ENCODE results near the gene CCDC187.

GRCh38 chr9:136291306-136292025, 12.4 kb downstream of the CCDC187 start:
- no peak for TF ChIP-seq POLR2A (IDR thresholded peaks at IDR 0.05; ENCODE audit: low read depth, low read length)
- TF ChIP-seq POLR2AphosphoS5 (IDR thresholded peaks at IDR 0.05; ENCODE audit: low read depth, low read length), result no peak
- no peak for TF ChIP-seq TAF1 (IDR thresholded peaks at IDR 0.05; ENCODE audit: borderline replicate concordance, low read depth, low read length)

Data from GM12892 (cell line).